COR-L47 (cell line): ENCODE data around the gene SLC45A3.
"Not testable (repeated sequence)": the region's sequence is repeated elsewhere in the genome, so short reads cannot be mapped to it uniquely, and the experiment has no call there.

Experiments
- DNase-seq: peaks from one replicate; lab custom pipeline; 2025; lab: John Stamatoyannopoulos, UW

SLC45A3 gene

GRCh38 chr1:205636138-205636530 is 44.2 kb downstream of the SLC45A3 start:
- not testable (repeated sequence) for DNase-seq

DNA sequence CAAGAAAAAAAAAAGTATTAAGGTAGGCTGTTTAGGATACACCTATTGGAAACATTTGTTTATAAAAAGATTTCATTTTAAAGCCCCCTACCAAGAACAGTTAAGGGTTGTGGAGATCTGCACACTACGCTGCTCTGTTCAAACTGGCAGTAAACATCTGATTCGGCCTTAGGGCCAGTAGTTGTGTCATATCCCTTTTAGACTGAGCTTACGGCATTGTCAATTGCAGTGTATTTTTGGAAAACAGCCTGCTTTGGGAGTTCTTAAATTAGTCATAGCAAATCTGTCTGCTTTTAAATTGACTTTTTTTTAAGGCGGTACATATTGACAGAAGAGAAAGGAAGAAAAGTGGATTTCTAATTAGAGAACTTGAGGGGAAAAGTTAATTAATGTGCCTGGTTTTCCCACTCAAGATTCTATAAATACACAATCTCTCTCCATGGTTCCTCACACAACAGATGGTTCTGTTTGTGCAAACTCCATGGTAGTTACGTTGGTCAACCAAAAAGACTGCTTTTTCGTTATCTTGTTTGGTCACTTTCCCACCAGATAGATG is 46.8 kb downstream of the SLC45A3 start:
- DNase-seq = no peak

DNA sequence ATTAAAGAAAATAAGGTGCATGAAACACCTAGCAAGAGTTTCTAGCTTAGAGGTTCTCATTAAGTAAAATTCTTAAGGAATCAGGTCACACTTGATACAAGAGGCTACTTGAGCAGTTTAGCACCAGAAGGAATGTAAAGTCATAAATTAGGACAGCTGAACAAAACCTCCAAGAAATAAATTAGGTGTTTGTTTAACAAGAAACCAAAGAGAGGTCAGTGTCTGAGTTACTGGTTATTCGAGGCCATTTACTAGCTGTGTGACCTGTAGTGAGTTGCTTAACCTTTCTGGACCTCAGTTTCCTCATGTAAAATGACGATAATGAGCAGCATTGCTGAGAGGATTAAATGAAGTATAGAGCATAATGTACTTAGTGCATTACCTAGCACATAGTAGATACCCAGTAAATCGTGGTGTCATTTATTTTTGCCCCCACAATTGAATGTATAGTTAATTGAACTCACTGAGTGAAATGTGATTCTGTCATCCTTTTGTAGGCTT is 47.6 kb downstream of the SLC45A3 start:
- no peak for DNase-seq

GRCh38 chr1:205631768-205632668 is 48.3 kb downstream of the SLC45A3 start, which contains the start of gene ELK4:
Gene ELK4 (minus strand): TSS chr1:205632011. CDS start chr1:205623882, 8,129 bp downstream.
- peak; percentile 98 for DNase-seq

DNA sequence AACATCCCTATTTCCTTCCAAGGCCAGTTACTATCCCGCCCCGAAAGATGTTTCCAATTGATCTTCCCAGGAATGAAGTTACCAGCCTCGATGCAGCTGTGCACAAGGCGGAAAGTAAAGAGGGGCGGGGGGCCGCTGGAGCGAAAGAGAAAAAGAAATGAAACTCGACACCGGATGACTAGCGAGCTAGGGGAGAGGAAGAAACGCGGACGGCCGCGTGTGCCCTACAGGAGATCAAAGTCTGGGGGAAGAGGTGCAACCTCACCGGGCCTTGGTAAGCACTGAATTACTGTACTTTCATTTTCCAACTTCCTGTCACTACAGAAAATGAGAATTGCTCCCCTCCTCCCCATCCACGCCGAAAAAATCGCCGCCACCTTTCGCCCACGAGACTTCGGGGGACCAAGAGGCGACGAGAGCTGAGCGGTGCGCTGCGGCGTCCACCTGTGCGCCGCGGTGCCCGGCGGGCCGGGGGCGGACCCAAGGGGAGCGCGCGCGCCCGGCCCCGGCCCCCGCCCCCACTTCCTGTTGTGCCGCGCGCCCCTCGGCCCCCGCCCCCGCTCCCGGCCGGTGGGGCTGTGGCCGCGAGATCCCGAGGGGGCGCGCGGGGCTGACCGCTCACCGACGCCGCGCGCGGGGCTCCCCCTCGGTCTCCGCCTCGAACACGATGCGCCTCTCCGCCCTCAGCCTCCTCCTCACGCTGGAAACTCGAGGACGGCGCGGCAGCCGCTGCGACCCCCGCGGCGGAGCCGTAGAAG is 49.1 kb downstream of the SLC45A3 start:
- peak; percentile 80 for DNase-seq

DNA sequence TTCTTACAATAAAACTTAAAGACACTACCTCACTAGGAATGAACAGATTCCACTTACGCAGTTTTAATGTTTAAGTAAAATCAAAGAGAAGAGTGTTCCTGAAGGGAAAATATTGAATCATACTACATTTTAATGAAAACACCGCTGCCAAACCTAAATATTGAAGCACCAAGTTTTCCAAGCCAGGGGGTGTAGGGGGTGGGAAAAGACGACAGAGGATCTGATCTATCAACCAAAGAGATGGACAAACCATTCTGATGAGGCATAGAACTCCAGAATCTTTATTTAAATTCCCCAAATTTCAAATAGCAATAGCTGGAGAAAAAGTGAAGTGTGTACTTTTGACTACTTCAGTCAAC is 49.7 kb downstream of the SLC45A3 start:
- no peak for DNase-seq

- DNase-seq = no peak
These were observed 50.1 kb downstream of the SLC45A3 start for GRCh38 chr1:205630241-205630640.

DNA sequence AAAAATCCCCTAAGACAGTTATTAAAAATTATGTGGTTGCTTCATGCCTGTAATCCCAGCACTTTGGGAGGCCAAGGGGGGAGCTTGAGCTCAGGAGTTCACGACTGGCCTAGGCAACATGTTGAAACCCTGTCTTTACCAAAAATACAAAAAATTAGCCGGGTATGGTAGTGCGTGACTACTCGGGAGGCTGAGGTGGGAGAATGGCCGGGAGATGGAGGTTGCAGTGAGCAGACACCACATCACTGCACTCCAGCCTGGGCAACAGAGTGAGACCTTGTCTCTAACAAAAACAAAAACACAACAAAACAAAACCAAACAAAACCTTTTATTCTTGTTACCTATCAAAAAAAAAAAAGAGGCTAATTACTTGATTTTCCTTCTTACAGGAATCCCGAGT is 50.6 kb downstream of the SLC45A3 start:
- no peak for DNase-seq

DNA sequence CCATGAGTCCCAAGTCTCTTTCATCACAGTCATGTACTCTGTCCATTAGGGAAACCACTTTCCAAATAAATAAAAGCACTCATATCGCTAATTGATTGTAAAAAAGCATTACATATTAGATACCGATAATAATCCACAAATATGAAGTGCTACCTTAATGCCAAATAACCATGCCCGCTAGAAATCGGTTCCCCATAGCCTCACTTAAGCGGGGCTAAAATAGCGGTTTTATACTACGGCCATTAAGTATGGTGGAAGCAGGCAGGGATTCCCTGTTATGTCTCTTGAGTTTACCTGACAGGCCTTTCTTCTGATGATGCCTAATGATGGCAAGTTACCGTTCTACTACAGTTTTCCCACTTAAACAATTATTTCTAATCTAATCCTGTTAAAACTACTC is 52.4 kb downstream of the SLC45A3 start:
- no peak for DNase-seq

DNA sequence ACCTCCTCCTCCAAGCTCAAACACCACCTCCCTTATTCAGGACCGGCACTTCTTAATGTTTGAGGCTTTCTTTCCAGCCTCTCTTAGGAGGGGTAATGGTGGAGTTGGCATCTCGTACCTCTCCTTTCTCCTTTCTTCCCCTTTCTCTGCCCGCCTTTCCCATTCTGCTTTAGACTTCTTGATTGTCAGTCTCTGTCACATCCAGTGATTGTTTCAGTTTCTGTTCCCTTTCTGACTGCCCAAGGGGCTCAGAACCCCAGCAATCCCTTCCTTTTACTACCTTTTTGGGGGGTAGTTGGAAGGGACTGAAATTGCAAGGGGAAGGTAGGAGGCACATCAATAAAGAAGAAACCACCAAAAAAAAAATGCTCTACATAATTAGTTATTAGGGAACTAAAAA is 54.1 kb downstream of the SLC45A3 start:
- DNase-seq = no peak

- DNase-seq = no peak
These were observed 56.7 kb downstream of the SLC45A3 start for GRCh38 chr1:205623646-205624045.

- DNase-seq = no peak
These were observed 60.0 kb downstream of the SLC45A3 start for GRCh38 chr1:205620269-205620668.

- no peak for DNase-seq
These were observed 60.9 kb downstream of the SLC45A3 start for GRCh38 chr1:205619376-205619775.

DNA sequence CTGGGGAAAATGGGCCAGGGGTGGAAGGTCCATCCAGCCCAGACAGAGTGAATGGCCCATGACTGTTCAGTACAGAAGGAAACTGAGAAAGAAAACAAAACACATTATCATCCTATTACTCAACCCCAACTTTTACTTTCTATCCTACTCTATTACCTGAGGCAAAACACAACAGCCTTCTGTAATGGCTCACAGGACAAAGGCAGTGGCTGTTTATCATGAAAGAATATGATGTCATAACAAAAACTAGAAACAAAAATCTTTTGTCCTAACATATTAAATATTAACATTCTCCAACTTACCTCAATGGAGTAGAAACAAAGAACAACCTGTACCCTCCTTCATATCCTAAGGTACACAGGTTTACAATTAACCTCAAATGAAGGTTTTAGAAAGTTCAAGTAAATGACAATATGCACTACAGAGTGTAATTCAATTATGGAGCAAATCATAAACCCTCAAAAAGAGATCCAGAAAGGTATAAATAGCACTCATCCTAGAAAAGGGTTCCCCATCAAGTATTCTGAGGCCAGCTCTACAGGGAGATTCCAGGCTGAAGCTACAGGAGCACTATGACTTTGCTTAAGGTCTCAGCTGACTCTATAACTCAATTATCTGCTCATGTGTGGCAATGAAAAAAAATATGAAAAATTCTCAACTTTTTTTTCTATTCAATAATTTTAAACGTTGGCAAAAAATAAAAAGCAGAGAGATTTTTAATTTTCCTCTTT is 63.6 kb downstream of the SLC45A3 start:
- DNase-seq = no peak

GRCh38 chr1:205615789-205616188 is 64.5 kb downstream of the SLC45A3 start:
- DNase-seq = no peak

DNA sequence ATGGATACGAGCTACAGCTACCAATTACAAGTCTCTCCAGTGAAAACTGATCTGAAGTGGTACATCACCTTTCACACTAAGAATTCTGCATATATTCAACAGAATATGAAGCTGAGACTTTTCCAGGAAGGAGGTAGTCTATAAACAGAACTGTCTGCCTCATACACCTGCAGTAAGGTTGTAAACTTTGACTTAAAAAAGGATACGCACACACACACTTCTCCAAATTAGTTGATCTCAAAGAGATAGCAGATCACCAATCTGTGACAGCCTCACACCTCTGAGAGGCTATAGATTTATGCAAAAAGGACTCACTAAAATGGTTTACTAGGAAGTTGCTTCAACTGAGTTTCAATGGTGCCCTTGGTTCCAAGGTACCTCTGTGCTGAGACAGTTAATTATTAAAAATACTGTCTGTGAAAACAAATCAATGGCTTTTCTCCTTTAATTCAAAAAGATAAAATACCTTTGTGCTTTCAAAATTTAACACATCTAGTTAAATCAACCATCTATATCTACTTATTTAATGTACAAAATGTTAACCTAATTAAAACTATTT is 66.4 kb downstream of the SLC45A3 start:
- no peak for DNase-seq

DNA sequence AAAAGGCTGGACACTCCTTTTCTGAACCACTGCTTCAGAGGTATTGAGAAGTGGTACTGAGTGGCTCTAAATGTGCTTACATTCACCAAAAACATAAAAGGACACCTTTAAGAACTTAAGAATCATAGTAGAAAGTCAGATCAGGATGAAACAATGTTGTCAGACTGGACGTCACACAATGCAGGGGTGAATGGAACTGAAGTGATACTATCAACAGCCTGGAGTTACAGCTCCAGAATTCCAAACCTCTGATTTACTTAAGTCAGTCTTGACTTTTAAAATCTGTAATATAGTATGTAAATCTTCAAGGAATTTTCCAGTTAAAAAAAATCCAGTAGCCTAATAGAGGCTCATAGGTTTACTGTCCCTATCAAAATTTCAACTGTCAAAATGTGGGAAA is 67.8 kb downstream of the SLC45A3 start:
- DNase-seq = no peak

DNA sequence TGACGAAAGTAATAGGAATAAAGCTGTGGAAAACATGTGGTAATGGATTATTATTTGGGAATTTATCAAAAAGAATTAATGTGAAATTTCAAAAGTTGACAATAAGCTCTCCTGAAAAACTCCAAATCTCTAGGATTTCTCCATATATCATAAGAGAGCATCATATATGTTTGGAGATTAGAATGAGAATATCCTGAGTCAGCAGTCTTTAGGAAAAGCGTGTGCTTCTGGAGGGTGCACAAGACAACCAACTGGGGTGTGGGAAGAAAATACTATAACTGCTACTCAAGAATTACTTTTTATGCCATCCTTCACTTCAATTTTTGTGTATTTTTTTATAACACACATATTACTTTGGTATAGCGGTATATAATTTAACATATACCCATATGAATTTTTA is 68.2 kb downstream of the SLC45A3 start:
- no peak for DNase-seq

GRCh38 chr1:205610901-205611466 is 69.3 kb downstream of the SLC45A3 start:
- DNase-seq = no peak

GRCh38 chr1:205610036-205610435 is 70.3 kb downstream of the SLC45A3 start:
- DNase-seq = no peak
